IPS DF 19.7 (cell line): ENCODE data around the gene KBTBD7.

Source experiments
- DNase-seq: peaks from one replicate; pipeline ENCODE4 v3.0.0-alpha.2; 2013; ENCODE audit warnings: low read depth, low spot score

KBTBD7 gene

DNA sequence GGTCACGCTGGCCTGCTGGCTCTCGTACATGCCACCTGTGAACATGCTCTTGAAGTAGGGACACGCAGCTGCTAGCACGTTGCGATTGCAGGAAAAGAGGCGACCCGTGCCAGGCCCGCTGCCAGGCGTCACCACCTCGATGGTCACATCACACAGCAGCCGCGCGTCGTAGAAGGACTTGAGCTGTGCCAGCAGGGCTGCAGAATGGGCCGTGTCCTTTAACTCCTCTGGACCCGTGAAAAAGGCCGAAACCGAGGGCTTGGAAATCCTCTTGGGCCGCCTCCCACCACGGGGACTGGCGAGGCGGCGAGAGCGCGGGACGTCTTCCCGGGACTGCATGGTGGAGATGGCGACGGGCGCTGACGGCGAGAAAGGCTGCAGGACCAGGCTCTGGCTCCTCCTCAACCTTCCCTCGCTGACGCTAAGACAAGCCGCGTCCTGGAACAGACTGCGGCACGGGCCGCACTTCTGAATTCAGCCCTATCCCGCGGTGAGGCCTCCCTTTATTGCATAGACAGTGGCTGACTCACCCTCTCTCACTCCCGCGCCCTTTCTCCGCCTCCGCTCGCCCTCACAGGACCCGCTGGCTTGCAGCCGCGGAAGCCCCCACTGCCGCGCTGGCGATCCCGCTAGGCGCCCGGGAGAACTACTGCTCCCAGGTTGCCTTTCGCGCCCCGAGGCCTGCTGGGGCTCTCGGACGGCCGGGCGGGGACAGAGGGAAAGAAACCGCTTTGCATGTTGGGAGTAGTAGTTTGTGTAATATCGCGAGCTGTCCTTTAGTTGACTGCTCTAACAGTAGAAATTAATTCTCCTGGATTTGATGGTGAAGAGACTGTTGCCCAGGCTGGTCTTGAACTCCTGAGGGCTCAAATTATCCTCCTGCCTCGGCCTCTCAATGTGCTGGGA is at the start of gene KBTBD7:
Gene KBTBD7 (minus strand): TSS at position 651 of the 906 bp plus-strand sequence. CDS start 312 bp downstream, at position 339.
- DNase-seq = peak; percentile 72

DNA sequence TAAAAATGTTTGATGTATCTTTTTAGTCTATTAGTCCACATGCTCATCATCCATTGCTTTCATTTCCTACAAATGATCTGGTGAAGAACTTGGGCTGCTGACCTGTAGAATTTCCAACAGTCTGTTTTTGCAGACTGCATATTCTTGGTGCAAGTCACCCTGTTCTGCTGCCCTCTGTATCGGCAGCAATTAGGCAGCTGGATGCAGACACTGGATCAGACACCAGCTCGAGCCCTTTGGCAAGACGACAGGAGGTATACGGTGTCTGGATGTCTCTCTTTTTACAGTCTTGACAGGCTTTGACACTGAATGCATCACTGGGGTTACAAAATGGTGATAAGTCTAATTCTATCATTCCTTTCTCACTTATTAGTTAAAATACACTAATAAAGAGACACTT is 47.3 kb upstream of the KBTBD7 start:
- DNase-seq = no peak

- DNase-seq = no peak
Measured at GRCh38 chr13:41236369-41236768, 42.0 kb upstream of the KBTBD7 start.

GRCh38 chr13:41232578-41233480 is 38.5 kb upstream of the KBTBD7 start:
- DNase-seq = no peak

DNA sequence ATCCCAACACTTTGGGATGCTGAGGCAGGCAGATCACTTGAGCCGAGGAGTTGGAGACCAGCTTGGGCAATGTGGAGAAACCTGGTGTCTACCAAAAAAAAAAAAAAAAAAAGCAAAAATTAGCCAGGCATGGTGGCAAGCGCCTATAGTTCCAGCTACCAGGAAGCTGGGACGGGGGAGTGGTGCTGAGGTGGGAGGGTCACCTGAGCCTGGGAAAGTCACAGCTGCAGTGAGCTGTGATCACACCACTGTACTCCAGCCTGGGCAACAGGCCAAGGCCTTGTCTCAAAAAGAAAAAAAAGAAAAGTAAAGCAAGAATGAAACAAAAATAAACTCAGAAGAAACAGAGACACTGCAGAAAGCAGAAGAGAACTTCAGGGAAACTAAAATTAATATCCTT is 37.4 kb upstream of the KBTBD7 start:
- no peak for DNase-seq

- DNase-seq = no peak
Measured at GRCh38 chr13:41231025-41231677, 36.8 kb upstream of the KBTBD7 start.

- no peak for DNase-seq
Measured at GRCh38 chr13:41229356-41229755, 35.0 kb upstream of the KBTBD7 start.

DNA sequence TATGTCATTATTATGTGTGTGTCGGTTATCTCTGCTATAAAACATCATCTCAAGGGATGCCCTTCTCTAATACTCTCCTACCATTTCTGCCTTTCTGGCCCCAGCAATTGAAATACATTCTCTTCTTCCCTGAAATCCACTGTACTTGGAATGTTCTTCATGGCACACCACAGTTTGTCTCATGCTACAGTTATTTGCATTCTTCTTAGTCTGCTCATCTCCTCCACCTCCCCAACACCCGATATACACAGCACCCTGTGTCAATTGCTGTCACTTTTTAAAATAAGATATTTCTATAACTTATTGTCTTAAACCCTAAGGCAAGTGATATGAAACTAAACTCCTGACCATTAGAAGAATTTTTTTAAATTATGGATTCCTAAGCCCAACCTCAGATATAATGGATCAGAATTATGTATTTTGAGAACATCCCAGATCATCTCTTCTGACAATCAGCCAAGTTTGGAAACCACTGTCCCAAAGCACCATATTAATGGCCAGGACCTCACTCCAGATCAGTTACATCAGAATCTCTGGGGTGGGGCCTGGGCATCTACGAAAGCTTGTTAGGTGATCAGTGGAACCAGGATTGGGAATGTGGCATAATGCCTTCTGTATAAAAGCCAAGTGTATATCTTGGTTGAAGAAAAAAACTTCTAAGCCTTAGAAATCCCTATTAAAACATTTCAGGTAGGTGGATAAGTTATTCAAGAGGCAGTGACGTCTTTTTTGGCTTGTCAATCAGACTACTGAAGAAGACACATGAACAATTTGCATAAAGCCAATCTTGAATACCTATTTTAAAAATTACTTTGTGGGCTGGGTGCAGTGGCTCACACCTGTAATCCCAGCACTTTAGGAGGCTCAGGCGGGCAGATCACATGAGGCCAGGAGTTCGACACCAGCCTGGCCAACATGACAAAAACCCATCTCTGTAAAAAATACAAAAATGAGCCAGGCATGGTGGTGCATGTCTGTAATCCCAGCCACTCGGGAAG is 30.0 kb upstream of the KBTBD7 start:
- no peak for DNase-seq

DNA sequence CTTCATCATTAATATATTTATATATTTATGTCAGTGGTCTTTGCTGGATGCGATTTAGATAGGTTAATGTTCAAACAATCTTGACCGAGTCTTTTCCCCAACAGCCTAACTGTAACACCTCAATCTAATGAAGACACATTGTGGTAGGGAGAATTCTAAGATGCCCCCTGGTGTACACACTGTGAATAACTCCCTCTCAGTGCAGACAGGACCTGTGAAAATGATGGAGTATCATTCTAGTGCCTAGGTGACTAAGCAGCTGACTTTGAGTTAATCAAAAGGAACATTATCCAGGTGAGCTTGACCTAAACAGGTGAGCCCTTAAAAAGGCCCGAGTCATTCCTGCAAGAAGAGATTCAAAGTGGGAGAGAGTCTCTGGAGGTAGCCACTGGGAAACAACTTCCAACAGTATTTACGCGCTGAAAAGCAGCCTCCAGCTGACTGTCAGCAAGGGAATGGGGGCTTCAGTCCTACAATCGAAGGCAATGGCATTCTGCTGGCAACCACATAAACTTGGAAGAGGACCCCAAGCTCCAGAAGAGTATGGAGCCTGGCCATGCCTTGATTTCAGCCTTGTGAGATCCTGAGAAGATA is 28.0 kb upstream of the KBTBD7 start:
- DNase-seq = peak; percentile 15

DNA sequence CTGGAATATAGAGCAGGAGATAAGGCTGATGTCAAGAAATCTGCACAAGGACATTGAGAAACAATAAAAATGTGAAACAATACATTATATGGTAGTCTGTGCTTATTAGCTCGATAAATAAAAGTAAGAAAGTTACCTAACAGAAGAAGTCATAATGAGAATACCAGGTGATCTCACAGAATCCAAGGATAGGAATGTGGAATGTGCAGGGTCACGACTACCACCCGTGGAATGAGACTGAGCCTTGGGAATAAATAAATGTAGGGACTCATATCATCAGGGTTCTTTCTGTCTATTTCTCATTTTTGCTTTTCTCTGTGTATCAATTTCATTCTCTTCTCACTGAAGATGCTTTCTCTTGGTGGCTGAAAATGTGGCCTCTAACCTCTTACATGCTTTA is 26.0 kb upstream of the KBTBD7 start:
- no peak for DNase-seq

- no peak for DNase-seq
Measured at GRCh38 chr13:41216160-41216559, 21.8 kb upstream of the KBTBD7 start.

DNA sequence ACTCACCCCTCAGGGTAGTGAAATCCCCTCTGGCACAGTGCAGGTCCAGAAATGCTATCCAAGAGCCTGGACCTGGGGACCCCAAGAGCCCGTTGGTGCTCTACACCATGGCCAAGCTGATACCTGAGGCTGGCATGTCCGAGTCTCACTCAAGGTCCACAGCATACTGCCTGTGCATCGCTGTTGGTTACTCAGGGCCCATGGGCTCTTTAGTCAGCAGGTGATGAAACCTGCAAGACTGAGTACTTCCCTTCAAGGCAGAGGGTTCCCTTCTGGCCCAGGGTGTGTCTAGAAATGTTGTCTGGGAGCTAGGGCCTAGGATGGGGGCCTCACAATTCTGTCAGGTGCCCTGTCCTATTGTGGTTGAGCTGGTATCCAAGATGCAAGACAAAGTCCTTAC is 19.6 kb upstream of the KBTBD7 start:
- DNase-seq = no peak

DNA sequence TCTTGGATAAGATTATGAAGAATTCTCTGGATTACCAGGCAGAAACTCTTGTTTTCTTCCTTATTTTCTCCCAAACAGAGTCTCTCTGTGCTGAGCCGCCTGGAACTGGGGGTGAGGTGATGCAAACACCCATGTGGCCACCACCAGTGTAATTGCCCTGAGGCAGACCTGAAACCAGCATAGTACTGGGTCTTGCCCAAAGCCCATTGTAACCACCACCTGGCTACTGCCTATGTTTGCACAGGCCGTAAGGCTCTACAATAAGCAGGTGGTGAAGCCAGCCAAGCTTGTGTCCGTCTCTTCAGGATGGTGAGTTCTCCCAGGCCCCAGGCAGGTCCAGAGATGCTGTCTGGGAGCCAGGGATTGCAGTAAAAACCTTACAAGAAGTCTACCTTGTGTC is 18.9 kb upstream of the KBTBD7 start:
- no peak for DNase-seq

DNA sequence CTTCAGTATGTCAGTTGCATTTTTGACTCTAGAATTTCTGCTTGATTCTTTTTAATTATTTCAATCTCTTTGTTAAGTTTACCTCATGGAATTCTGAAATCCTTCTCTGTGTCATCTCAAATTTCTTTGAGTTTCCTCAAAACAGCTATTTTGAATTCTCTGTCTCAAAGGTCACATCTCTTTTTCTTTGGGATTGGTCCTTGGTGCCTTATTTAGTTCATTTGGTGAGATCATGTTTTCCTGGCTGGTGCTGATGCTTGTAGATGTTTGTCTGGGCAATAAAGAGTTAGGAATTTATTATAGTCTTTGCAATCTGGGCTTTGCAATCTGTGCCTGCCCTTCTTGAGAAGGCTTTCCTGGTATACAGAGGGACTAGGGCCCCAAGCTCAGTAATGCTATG is 18.5 kb upstream of the KBTBD7 start:
- DNase-seq = no peak

DNA sequence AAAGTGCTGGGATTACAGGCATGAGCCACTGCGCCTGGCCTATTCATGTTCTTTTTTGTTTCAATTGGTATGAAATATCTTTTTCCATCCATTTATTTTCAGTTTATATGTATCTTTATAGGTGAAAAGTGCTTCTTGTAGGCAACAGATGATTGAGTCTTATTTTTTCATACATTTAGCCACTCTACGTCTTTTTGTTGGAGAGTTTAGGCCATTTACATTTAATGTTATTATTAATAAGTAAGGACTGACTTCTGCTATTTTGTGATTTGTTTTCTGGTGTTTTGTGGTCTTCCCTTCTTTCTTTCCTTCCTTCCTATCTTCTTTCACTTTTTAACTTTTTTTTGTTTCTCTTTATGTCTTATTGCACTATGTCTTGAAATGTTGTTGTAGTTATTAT is 16.7 kb upstream of the KBTBD7 start:
- DNase-seq = no peak

- DNase-seq = no peak
Measured at GRCh38 chr13:41206467-41206866, 12.1 kb upstream of the KBTBD7 start.

GRCh38 chr13:41203810-41204209 is 9.4 kb upstream of the KBTBD7 start:
- no peak for DNase-seq

GRCh38 chr13:41200126-41200525 is 5.8 kb upstream of the KBTBD7 start:
- no peak for DNase-seq

DNA sequence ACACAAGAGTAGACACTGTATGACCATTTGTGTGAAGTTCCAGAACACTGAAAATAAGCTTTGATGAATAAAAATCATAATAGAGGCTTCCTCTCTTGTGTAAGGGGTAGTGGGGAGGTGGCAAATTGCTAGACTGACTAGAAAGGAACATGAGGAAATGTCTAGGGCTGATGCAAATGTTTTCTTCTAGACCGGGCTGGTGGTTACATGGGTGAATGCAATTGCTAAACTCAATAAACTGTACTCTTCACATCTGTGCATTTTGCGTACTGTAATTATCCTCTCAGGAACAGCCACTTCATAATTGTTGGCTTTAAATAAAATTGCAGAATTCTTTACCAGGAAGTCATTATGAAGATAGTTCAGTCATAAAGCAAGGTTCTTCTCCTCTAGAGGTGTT is 5.2 kb upstream of the KBTBD7 start:
- DNase-seq = no peak

DNA sequence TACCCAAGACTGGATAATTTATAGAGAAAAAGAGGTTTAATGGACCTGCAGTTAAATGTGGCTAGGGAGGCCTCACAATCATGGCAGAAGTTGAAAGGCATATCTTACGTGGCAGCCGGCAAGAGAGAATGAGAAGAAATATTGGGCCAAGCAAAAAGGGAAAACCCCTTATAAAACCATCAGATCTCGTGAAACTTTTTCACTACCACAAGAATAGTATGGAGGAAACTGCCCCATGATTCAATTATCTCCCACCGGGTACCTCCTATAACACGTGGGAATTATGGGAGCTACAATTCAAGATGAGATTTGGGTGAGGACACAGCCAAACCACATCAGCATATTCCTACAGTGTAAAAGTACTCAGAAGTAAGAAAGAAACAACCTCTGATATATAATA is 4.7 kb upstream of the KBTBD7 start:
- no peak for DNase-seq
